Measurements from ENCODE around the gene TEX26.

TEX26 gene

DNA sequence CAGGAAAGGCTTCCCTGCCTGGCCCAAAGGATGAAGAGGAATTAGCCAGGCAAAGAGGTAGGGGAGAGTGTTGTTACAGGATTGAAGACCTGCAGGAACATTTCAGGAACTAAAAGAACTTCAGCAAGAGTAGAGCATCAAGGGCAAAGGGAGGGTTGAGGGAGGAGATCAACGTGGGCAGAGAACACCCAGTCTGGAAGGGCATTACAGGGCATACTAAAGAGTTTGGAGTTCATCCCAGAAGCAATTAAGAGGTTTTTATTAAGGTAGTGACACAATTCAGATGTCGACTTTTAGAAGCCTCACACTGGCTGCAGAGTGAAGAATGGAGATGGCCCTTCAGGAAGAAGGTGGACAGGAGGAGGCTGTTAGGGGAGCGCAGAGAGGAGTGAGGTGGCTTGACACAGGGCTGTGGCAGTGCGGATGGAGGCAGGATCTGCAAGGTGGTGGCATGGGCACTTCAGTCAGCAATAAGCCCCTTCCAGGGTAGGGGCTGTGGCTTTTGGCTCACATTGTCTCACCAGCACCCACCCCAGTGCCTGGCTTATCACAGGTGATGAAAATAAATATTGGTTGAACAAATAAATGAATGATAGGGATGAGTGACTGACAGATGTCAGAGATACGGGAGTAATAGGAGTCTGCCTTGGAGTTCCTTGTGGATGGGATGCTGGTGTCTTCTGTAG, 24.9 kb downstream of the TEX26 start:
- FAIRE-seq (no peak), DNase-seq (ENCODE audit: insufficient read length, low spot score) (no peak)
- TF ChIP-seq, protein P1, sequence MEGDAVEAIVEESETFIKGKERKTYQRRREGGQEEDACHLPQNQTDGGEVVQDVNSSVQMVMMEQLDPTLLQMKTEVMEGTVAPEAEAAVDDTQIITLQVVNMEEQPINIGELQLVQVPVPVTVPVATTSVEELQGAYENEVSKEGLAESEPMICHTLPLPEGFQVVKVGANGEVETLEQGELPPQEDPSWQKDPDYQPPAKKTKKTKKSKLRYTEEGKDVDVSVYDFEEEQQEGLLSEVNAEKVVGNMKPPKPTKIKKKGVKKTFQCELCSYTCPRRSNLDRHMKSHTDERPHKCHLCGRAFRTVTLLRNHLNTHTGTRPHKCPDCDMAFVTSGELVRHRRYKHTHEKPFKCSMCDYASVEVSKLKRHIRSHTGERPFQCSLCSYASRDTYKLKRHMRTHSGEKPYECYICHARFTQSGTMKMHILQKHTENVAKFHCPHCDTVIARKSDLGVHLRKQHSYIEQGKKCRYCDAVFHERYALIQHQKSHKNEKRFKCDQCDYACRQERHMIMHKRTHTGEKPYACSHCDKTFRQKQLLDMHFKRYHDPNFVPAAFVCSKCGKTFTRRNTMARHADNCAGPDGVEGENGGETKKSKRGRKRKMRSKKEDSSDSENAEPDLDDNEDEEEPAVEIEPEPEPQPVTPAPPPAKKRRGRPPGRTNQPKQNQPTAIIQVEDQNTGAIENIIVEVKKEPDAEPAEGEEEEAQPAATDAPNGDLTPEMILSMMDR (IDR thresholded peaks at IDR 0.05; ENCODE audit: insufficient read depth, missing control alignments) = no peak

DNA sequence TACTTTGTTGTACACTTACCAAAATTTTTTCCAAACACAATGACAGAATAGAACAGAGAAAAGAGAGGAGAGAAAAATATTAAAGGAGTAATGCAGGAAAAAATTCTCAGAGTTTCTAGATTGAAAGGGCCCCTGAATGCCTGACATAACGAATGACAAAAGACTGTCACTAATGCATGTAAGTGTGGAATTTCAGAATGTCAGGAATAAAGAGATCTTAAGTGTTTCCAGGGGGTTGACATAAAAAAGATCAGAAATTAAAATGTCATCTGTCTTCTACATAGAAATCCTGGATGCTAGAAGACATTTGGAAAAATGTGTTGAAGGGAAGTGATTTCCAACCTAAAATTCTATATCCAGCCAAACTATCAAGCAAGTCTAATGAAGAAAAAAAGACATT, 27.2 kb downstream of the TEX26 start:
- FAIRE-seq (no peak), DNase-seq (ENCODE audit: insufficient read length, low spot score) (no peak)
- TF ChIP-seq, protein P1 (IDR thresholded peaks at IDR 0.05; ENCODE audit: insufficient read depth, missing control alignments) = no peak

- TF ChIP-seq, protein P1 (IDR thresholded peaks at IDR 0.05; ENCODE audit: insufficient read depth, missing control alignments) = no peak
- DNase-seq (ENCODE audit: insufficient read length, low spot score) = no peak
- no peak for FAIRE-seq
Observed at GRCh38 chr13:30963791-30964190, 31.3 kb downstream of the TEX26 start.

DNA sequence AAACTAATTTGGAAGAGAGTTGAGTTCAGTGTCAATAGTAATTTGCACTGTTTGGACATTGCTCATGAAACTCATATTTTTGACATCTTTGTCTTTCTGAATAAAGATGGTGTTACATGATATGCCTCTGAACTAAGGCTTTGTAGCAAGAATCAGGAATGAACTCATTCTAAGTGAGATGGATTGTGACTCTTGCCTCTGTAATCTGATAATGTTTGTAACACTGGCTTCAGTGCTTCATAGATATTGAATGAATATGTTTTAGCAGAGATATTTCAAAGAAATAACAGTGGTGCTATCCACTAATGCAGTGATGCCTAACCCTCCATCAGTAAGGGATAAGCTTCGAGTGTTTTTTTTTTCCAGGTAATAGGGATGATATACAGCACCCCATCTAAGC, 32.9 kb downstream of the TEX26 start:
- TF ChIP-seq, protein P1 (IDR thresholded peaks at IDR 0.05; ENCODE audit: insufficient read depth, missing control alignments) = no peak
- DNase-seq (ENCODE audit: insufficient read length, low spot score) = no peak
- FAIRE-seq = no peak

DNA sequence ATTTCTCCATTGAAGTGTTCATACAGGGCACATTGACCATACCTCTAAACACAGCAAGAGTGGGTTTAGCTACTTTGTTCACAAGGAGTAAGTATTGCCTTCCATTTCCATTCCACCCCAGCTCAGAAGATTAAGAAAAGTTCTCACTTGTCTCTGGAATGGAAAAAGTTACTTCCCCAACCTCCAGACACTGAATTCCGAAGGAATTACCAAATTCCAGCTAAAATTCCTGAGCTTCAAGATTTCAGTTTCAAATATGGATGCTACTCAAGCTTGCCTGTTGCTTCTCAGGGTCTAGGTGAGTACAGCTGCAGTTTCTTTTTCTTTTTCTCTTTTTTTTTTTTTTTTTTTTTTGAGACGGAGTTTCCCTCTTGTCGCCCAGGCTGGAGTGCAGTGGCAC, 33.6 kb downstream of the TEX26 start:
- FAIRE-seq (no peak), DNase-seq (ENCODE audit: insufficient read length, low spot score) (no peak)

GRCh38 chr13:30968846-30969245, 36.4 kb downstream of the TEX26 start:
- DNase-seq (ENCODE audit: insufficient read length, low spot score) (no peak), FAIRE-seq (no peak)
- TF ChIP-seq, protein P1 (IDR thresholded peaks at IDR 0.05; ENCODE audit: insufficient read depth, missing control alignments) = no peak

More for the DNA sequence above, 33.6 kb downstream of the TEX26 start:
- TF ChIP-seq, protein P1 (IDR thresholded peaks at IDR 0.05; ENCODE audit: insufficient read depth, missing control alignments) = no peak

- TF ChIP-seq, protein P1 (IDR thresholded peaks at IDR 0.05; ENCODE audit: insufficient read depth, missing control alignments) = no peak
- FAIRE-seq (no peak), DNase-seq (ENCODE audit: insufficient read length, low spot score) (no peak)
Observed at GRCh38 chr13:30971575-30971974, 39.1 kb downstream of the TEX26 start.
